HG03108 (cell line): ENCODE data around the gene FBXL16.

Experiments used
- ATAC-seq: cut with Tn5 transposase; IDR thresholded peaks from one replicate; pipeline ENCODE4 v1.9.1; 2021; ENCODE audit warnings: moderate library complexity; ENCODE audit not compliant: unreplicated experiment

Gene FBXL16

DNA sequence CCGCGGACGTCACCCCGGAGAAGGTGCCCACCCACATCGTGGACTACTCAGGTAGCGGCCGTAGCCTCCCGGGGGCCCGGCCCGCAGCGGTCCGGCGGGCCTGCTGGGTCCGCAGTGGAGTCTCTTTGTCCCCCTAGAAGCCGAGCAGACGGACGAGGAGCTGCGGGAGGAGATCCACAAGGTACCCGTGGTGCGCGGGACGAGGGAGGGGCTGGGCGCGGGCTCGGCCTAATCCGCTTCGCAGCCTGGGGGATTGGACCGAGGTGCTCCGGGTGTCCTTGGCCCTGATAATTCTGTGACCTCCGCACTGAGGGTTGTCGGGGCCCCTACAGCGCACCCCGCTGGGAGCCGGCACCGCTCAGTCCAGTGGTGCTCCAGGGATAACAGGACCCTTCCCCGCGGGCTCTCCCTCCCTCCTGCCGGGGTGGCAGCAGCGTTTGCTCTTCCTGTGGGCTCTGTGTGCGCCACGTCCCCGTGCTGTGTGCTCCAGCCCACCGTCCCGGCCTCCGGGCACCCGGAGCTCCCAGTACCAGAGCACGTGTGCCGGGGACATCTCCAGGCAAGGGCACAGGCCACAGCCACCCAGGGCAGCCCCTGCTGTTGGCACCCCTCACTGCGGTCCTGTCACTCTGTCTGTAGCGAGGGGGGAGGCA, 37.0 kb downstream of the FBXL16 start:
- no peak for ATAC-seq

DNA sequence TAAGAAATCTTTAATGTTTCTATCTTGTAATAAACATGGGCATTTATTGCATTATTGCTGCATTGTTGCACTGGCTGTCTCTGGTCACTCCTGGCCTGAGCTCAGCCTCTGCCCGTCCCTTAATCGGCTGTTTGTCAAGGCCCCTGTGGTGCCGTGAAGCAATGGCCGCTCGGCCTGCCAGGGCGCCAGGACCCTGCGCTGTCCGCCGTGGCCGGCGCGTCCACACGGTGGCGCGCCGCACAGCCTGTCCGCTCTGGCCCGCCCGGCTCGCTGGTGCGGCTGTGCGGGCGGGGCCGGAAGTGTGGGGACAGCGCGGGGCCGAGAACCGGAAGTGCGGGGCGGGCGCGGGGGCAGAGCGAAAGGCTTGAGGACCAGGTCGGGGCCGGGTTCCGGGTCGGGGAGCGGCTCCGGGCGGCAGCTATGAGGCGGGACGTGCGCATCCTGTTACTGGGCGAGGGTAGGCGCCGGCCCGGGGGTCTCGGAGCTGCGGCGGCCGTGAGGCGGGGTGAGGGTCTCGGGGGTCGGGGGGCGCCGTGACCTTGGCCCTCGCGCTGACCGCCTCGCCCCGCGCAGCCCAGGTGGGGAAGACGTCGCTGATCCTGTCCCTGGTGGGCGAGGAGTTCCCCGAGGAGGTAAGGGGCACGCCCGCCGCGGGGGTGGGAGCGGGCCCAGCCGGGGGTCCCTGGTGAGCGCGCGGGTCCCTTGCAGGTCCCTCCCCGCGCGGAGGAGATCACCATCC, 37.7 kb downstream of the FBXL16 start, which contains the start of gene RHOT2:
TSS of gene RHOT2 (plus strand) at position 353 of the 739 bp plus-strand sequence. CDS start at position 421, 68 bp downstream.
- ATAC-seq = peak; percentile 76

DNA sequence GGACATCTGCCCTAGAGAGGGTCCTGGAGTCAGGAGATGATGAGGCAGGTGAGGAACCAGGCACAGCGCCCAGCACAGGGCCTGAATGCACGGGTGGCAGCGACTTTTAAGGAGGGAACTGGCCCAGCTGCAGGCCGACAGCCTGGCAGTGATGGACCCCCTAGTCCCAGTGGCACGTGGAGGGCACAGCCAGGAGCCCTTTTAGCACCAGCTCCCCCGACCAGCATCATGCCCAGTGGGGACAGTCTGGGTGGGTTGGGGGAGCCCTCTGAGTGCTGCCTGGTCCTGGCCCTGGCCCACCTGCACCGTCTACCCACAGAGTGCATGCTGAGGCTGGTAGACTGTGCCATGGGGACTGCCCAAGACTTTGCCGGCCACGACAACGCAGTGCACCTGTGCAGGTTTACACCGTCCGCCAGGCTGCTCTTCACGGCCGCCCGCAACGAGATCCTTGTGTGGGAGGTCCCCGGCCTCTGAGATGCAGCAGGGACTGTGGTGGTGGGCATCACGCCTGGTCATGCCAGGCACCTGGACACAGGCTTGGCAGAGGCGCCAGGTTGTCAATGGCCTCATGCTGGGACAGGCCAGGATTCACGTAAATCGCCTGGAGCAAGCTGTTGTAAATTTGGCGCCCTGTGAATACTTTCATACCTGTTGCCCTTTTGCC, 38.4 kb downstream of the FBXL16 start:
- no peak for ATAC-seq

DNA sequence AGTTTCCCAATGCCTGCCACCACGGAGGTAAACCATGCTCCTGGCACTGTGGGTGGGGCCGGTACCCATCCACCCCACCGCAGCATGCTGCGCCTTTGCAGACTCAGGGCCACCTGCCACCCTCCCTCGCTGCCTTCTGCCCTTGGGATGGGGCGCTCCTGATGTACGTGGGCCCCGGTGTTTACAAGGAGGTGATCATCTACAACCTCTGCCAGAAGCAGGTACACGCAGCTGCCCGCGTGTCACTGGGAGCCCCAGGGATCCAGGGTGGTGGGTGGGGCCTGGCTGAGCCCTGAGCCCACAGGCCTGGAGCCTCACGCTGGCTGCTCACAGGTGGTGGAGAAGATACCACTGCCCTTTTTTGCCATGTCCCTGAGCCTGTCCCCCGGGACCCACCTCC, 39.0 kb downstream of the FBXL16 start:
- ATAC-seq = no peak

DNA sequence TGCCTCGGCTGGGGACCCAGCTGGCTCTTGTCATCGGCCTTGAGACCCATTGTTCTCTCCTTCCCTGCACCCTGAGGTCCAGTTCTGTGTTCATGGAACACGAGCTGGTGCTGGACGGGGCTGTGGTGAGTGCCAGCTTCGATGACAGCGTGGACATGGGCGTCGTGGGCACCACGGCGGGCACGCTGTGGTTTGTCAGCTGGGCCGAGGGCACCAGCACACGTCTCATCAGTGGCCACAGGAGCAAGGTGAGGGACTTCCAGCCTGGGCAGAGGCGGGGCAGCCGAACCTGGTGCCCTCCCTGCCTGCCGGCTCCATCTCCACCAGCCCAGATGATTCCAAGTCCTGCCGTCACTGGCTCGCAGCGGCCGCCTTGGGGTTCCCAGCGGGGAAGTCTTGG, 43.0 kb downstream of the FBXL16 start:
- ATAC-seq = no peak

DNA sequence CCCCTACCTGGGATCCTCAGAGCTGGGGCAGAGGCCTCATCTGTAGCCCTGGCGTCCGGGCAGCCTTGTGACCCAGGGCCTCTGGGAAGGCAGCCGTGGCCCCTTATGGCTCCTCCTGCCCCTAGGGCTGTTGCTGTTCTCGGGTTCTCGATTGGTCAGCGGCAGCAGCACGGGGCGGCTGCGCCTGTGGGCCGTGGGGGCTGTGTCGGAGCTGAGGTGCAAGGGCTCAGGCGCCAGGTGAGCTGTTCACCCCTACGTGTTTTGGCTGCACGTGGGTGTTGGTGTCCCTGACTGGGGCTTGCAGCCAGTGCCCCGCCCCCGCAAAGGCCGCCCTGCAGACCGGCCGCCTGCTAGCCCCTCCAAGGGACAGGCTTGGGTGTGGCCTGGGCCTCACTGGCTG, 43.5 kb downstream of the FBXL16 start:
- no peak for ATAC-seq

DNA sequence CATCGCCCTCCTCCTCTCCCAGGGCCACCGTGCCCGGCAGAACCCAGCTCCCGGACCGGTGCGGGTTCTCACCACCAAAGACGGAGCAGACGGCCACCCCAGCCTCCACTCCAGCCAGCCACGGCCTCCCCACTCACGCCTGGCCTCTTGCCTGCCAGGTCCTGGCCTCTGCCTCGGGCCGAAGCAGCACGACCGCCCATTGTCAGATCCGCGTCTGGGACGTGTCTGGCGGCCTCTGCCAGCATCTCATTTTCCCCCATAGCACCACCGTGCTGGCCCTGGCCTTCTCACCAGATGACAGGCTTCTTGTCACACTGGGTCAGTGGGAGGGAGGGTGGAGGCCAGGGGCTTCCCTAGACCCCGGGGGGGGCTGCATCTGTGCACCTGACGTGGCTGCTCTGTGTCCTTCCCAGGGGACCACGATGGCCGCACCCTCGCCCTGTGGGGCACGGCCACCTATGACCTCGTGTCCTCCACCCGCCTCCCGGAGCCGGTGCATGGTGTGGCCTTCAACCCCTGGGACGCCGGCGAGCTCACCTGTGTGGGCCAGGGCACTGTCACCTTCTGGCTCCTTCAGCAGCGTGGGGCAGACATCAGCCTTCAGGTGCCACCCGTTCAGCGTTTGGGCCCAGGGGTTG, 44.3 kb downstream of the FBXL16 start:
- ATAC-seq = no peak

DNA sequence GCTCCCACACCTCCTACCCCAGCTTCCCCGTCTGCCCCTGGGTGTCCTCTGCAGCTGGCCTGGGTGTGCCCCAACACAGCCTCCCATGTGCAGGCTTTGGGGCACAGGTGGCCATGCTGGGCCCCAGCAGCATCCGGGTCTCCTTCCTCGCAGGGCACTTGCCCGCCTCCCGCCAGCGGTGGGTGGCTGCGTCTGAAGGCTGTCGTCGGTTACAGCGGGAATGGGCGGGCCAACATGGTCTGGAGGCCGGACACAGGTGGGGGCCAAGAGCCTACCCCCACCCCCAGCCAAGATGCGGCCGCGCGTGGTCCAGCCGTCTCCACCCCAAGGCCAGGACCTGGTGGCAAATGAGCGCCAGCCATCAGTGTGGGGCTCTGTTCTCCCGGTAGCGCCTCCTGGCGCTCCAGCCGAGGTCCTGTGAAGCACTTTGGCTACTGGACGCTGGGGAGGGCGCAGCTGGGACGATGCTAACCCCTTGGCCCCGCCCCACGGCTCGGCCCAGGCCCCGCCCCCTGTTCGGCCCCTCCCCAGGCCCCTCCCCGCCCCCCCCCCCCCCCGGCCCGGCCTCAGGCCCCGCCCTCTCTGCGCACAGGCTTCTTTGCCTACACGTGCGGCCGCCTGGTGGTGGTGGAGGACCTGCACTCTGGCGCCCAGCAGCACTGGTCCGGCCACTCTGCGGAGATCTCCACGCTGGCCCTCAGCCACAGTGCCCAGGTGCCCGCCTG, 45.0 kb downstream of the FBXL16 start:
- ATAC-seq = peak; percentile 53

DNA sequence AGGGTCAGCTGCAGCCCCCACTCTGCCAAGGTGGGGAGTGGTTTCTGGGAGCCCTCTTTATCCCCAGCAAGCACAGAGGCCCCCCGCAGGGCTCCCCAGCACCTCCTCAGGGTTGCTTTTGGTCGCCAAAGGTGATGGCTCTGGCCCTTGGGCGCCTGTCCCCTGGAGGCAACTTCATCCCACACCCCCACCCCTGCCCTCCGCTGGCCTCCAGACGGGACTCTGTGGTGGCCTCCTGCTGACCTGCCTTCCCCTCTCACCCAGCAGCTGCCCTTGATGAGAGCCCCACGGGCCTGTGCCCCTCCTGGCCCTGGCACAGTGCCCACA, 45.5 kb downstream of the FBXL16 start:
- ATAC-seq = no peak

DNA sequence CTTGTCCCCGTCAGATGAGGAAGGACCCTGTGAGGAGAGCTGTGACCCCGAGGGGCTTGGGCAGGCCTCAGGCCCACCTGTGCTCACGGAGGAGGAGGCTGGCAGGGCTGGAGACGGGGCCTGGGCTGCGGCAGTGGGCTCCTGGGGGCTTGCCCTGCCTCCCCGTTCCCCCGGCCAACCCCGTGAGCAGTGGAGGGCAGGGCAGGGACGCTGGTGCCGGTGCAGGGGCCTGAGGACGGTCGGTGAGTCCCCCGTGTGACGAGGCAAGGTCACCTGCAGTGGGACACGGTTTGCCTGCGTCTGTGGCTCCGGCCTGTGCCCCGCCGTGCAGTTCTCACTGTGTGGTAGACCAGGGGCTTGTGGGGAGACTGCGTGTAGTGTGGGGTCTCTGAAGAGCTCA, 46.0 kb downstream of the FBXL16 start:
- ATAC-seq = no peak

DNA sequence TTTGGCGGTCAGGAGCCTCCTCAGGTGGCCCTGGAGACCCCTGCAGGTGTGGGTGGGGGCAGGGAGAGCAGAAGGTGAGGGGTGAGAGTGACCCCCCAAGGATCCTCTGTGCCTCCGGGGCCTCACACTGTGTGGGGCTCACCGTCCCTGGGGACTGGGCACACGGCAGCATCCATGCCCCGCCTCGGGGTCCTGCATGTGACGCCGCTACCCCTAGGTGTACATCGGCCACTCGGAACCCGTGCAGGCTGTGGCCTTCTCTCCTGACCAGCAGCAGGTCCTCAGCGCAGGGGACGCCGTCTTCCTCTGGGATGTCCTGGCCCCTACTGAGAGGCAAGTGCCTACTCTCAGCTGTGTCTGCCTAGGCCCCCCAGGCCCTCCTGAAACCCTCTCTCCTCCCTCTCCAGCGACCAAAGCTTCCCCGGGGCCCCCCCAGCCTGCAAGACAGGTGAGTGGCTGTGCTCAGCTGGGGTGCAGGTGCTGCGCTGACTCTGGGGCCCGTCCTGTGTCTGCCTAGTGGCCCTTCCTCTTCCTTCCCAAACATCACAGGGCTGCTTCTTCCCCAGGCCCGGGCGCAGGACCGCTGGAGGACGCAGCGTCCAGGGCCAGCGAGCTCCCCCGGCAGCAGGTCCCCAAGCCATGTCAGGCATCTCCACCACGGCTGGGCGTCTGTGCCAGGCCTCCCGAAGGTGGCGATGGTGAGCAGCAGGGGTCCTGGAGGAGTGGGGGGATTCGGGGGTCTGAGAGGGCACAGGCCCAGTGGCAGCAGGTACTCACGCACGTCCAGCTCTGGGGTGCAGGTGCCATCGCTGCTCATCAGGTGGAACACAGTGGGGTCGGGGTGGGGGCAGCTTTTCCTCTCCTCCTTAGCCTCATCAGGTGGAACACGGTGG, 46.7 kb downstream of the FBXL16 start:
- ATAC-seq = no peak

DNA sequence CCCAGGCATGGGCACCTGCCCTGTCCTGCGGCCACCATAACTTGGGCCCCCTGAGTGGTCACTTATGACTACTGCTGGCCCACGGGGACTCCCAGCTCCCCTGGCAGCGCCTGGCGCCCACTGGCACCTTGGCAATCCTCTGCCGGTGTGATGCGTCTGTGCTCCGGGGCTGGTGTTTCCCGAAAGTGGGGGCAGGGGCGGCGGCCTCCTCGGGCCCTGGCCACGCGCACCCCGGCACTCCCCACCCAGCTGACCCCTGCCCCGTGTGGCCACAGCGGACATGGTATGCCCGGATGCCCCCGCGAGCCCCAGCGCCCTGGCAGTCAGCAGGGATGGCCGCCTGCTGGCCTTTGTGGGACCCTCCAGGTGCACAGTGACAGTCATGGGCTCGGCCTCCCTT, 48.1 kb downstream of the FBXL16 start:
- ATAC-seq = no peak

DNA sequence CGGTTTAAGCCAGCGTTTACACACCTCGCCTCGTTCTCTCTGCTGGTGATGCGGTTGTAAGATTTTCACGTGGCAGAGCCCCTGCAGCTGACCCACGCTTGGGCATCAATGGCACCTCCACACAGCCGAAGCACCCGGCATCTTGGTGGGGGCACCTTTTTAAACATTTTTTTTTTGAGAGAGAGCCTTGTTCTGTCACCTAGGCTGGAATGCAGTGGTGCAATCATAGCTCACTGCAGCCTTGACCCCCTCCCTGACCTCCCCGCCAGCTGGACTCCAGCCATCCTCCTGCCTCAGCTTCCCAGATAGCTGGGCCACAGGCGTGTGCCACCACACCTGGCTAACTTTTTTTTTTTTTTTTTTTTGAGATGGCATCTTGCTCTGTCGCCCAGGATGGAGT, 51.6 kb downstream of the FBXL16 start:
- no peak for ATAC-seq

DNA sequence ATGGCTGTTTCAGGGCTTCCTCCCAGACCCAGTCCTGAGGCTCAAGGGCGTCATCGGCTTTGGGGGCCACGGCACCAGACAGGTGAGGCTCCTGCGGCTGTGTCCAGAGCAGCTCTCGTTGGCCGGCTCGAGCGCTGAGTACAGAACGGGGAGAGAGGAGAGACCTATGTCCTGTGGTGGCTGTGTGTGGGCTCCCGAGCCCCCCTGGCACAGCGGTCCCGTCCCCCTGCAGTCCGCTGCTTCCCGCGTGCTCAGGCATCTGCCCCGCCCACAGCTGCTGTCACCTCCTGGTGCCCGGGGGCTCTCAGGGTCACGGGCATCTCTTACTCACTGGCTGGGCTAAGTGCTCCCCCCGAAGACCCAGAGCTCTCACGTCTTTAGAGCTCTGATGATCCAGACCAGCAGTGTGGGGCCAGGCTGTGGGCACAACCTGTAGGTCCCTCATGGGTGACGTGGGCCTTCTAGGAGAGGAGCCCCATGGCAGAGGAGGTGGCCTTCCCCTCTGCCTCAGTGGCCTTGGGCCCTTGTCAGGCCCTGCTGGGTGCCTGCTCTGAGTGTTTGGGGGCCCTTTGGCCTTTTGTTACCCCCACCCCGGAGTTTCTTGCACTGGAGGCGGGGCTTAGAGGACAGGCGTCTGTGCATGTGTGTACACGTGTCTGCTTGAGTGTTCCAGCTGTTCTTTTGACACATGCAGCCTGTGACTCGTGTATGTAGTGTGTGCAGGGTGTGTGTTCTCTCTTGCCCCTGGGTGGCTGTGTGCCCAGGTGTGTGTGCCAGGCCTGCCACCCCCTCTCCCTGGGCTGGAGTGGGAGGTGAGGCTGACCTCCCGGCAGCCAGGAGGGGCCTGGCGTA, 52.9 kb downstream of the FBXL16 start:
- ATAC-seq = no peak

DNA sequence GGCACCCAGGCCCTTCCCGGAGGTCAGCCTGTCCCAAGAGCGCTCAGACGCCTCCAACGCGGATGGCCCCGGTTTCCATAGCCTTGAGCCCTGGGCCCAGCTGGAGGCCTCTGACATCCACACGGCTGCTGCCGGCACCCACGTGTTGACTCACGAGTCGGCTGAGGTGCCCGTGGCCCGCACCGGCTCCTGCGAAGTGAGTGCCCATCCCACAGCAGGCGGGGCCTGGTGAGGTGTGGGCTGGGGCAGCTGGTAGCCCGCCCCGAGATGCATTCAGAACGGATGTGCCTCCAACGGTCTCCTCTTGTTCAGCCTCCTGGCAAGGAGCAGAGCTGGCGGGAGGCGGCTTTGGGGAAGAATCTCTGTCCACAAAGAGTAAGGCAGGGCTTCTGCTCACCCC, 53.8 kb downstream of the FBXL16 start:
- no peak for ATAC-seq

DNA sequence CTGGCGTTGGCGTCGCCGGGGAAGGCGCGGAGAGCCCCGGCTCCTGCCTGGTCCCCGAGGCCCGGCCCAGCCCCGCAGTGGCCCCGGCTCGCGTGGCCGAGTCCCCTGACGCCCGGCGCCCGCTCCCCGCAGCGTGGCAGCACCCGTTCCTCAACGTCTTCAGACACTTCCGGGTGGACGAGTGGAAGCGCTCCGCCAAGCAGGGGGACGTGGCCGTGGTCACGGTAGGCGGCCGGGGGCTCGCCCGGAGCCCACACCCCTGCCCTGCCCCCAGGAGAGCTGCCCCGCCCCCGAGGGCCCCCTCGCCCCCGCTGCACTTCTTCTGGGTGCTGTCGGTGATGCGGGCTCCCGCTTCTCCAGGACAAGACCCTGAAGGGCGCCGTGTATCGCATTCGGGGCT, 56.0 kb downstream of the FBXL16 start:
- ATAC-seq = no peak

DNA sequence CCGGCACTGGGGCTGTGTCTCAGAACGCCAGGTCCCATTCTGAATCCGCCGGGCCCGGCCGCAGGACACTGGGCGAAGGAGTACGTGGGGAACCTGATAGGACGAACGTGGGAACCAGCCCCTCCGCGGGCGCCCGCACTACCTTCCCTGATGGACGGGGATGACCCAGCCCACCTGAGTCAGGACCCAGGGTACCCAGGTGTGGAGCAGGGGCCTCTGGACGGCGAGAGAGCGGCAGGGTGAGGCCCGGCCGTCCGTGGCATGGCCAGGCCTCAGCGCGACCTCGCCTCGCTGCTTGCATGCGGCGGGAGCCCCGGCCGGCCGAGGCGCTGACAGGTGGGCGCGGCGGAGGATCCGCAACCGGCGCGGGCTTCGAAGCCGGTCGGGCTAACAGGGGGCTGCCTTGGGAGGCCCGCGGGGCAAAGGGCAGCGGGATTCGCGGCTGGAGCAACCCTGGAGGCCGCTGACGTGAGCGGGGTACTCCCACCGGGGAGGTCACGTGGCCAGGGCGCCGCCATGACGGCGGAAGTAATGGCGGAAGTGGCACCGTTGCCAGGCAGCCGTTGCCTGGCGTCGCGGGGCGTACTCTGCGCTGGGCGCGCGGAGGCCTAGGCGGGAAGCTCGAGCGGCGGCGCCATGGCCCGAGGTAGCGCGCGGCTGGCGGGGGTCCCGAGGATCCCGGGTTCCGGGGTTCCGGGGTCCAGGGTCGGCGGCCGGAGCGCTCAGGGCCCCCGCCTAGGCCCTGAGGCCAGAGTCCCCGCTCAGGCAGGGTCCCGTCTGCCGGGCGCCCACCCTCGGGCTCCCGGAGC, 56.6 kb downstream of the FBXL16 start, which contains the start of gene WDR90:
TSS of gene WDR90 (plus strand) at position 585 of the 809 bp plus-strand sequence. CDS start at position 637, 52 bp downstream.
- peak; percentile 71 for ATAC-seq

DNA sequence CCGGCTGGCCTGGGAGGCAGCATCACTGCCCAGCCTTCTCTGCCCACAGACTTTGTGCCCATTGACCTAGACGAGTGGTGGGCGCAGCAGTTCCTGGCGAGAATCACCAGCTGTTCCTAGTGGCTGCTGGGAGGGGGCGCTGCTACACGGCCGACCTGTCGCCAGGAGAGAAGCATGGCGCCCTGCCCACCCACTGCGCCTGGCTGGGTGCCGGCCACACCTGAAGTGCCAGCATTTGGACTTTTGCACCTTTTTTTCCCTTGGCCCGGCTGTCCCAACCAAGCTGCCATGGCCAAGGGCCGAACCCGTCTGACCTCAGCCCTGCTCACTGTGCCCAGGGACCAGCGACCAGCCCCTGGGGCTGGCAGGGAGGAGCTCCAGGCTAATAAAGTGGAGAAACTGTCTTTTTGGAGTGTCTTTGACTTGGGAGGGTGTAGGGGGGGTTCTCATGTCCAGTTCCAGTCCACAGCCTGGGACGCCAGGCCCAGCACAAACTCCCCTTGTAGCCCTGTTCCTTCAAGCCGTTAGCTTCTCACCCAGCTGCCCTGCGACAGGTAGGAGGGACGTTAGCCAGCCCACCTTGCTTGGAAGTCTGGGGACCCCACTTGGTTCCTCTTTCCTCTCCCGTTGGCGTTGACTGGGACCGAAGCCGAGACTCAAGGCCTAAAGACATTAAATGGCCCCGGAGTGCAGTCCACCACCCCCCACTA, 57.4 kb downstream of the FBXL16 start:
- ATAC-seq = no peak
